Measurements from ENCODE around the gene XPC. TPM values are rescaled to one million over a fixed set of nuclear protein-coding genes. Genes with fewer than 3 reads are reported as not detected.

XPC gene
- total and polyA plus RNA-seq, 4 donors: 12.7 to 26.7 (median 14.2) TPM

DNA sequence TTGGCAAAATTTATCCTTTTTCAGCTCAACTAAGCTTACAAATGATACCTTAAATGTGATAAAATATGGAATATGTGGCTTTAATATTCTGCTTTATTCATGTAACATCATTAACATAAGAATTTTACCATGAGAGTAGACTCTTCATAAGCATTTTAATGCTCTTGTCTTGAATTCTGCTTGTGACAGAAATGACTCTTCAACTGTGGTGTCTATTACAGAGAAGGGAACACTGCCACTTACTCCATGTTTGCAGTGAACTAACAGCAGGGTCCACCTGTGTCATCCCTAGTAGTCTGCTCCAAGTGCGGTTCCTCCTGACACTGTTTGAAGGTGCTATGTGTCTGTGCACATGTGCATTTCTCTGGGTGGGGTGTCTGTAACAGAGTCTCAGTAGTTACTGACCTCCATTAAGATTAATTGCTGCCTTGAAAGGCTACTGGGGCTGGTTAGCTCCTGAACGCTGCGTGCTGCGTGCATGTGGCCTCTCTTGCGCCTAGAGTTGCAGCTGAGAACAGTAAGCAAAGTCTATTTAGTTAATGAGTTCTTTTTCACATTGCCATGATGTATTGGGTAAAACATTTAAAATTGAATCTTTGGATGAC is 8.6 kb upstream of the XPC start:
- Histone ChIP-seq H3K4me3 (ENCODE audit: low read depth in 1 of 3, low read length in 3 of 3) (no peak overlapping the region), H3K4me1 (ENCODE audit: control insufficient read depth in 4 of 4, insufficient read depth in 4 of 4, low read length in 3 of 4) (peaks cover 0 to 12% (median 7%) of the 10 kb centered on the region in 4 donors), H3K27me3 (ENCODE audit: control insufficient read depth in 4 of 4, insufficient read depth in 4 of 4, low read length in 3 of 4) (no peaks in the 10 kb centered on the region), H3K9ac (ENCODE audit: low read depth in 1 of 2, low read length in 2 of 2) (no peak overlapping the region), H3K9me3 (ENCODE audit: control insufficient read depth in 4 of 4, low read length in 3 of 4) (no peaks in the 10 kb centered on the region), H3K27ac (ENCODE audit: low read depth in 1 of 2, low read length in 2 of 2) (no peak overlapping the region), H3K36me3 (ENCODE audit: control insufficient read depth in 4 of 4, insufficient read depth in 3 of 4, low read depth in 1 of 4, low read length in 3 of 4) (peaks cover 3 to 33% (median 21%) of the 10 kb centered on the region in 4 donors)
- 98% methylated on average over 5 of the region's 5 CpGs for WGBS
- TF ChIP-seq FOXA2 (IDR thresholded peaks at IDR 0.05) (no peak), RAD21 (IDR thresholded peaks at IDR 0.05) (no peak), REST (IDR thresholded peaks at IDR 0.05) (no peak), ATF3 (IDR thresholded peaks at IDR 0.05) (no peak), RXRA (IDR thresholded peaks at IDR 0.05) (no peak), SP1 (IDR thresholded peaks at IDR 0.05) (no peak)
- no peak for DNase-seq (ENCODE audit: low spot score)

GRCh38 chr3:14183015-14183577 is 4.7 kb upstream of the XPC start:
- TF ChIP-seq HNF4A (conservative IDR thresholded peaks at IDR 0.05) (peak in 1 of 2 donors; percentile 6), FOXA1 (IDR thresholded peaks at IDR 0.05) (no peak)
- TF ChIP-seq, protein P1, sequence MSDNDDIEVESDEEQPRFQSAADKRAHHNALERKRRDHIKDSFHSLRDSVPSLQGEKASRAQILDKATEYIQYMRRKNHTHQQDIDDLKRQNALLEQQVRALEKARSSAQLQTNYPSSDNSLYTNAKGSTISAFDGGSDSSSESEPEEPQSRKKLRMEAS (IDR thresholded peaks at IDR 0.05): no peak
- no peak overlapping the region for H3K9ac ChIP-seq (ENCODE audit: low read depth in 1 of 2, low read length in 2 of 2)
- peaks cover 0 to 21% (median 18%) of the 10 kb centered on the region in 4 donors for H3K4me1 ChIP-seq (ENCODE audit: control insufficient read depth in 4 of 4, insufficient read depth in 4 of 4, low read length in 3 of 4)
- H3K27me3 ChIP-seq (ENCODE audit: control insufficient read depth in 4 of 4, insufficient read depth in 4 of 4, low read length in 3 of 4): no peaks in the 10 kb centered on the region
- H3K27ac ChIP-seq (ENCODE audit: low read depth in 1 of 2, low read length in 2 of 2): no peak overlapping the region
- H3K9me3 ChIP-seq (ENCODE audit: control insufficient read depth in 4 of 4, low read length in 3 of 4): no peaks in the 10 kb centered on the region
- no peak for DNase-seq (ENCODE audit: low spot score)
- peaks cover 3 to 33% (median 26%) of the 10 kb centered on the region in 4 donors for H3K36me3 ChIP-seq (ENCODE audit: control insufficient read depth in 4 of 4, insufficient read depth in 3 of 4, low read depth in 1 of 4, low read length in 3 of 4)
- H3K4me3 ChIP-seq (ENCODE audit: low read depth in 1 of 3, low read length in 3 of 3): no peak overlapping the region
- WGBS: 47% methylated on average over 2 of the region's 2 CpGs

GRCh38 chr3:14181253-14181652 is 2.9 kb upstream of the XPC start:
- H3K36me3 ChIP-seq (ENCODE audit: control insufficient read depth in 4 of 4, insufficient read depth in 3 of 4, low read depth in 1 of 4, low read length in 3 of 4): peaks cover 3 to 26% (median 19%) of the 10 kb centered on the region in 4 donors
- WGBS: 98% methylated on average over 3 of the region's 3 CpGs

More at GRCh38 chr3:14181253-14181652, 2.9 kb upstream of the XPC start:
- no peak for TF ChIP-seq SP1 (IDR thresholded peaks at IDR 0.05)
- TF ChIP-seq, protein P2, sequence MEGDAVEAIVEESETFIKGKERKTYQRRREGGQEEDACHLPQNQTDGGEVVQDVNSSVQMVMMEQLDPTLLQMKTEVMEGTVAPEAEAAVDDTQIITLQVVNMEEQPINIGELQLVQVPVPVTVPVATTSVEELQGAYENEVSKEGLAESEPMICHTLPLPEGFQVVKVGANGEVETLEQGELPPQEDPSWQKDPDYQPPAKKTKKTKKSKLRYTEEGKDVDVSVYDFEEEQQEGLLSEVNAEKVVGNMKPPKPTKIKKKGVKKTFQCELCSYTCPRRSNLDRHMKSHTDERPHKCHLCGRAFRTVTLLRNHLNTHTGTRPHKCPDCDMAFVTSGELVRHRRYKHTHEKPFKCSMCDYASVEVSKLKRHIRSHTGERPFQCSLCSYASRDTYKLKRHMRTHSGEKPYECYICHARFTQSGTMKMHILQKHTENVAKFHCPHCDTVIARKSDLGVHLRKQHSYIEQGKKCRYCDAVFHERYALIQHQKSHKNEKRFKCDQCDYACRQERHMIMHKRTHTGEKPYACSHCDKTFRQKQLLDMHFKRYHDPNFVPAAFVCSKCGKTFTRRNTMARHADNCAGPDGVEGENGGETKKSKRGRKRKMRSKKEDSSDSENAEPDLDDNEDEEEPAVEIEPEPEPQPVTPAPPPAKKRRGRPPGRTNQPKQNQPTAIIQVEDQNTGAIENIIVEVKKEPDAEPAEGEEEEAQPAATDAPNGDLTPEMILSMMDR (IDR thresholded peaks at IDR 0.05; ENCODE audit: low read depth, low read length, missing input control): no peak
- no peak for TF ChIP-seq FOXA1 (IDR thresholded peaks at IDR 0.05)
- no peak for TF ChIP-seq ATF3 (IDR thresholded peaks at IDR 0.05)
- TF ChIP-seq EGR1 (IDR thresholded peaks at IDR 0.05; ENCODE audit: low read depth in 2 of 2): no peak
- no peak for TF ChIP-seq REST (IDR thresholded peaks at IDR 0.05)
- TF ChIP-seq TAF1 (conservative IDR thresholded peaks at IDR 0.05): no peak
- no peak for TF ChIP-seq YY1 (IDR thresholded peaks at IDR 0.05)
- TF ChIP-seq NR2F2 (IDR thresholded peaks at IDR 0.05): no peak
- no peak for TF ChIP-seq HNF4A (conservative IDR thresholded peaks at IDR 0.05)
- TF ChIP-seq FOXA2 (IDR thresholded peaks at IDR 0.05): no peak
- no peak for DNase-seq (ENCODE audit: low spot score)
- Histone ChIP-seq H3K9me3 (ENCODE audit: control insufficient read depth in 4 of 4, low read length in 3 of 4) (no peaks in the 10 kb centered on the region), H3K27me3 (ENCODE audit: control insufficient read depth in 4 of 4, insufficient read depth in 4 of 4, low read length in 3 of 4) (no peaks in the 10 kb centered on the region), H3K4me3 (ENCODE audit: low read depth in 1 of 3, low read length in 3 of 3) (no peak overlapping the region), H3K27ac (ENCODE audit: low read depth in 1 of 2, low read length in 2 of 2) (no peak overlapping the region), H3K9ac (ENCODE audit: low read depth in 1 of 2, low read length in 2 of 2) (no peak overlapping the region), H3K4me1 (ENCODE audit: control insufficient read depth in 4 of 4, insufficient read depth in 4 of 4, low read length in 3 of 4) (peaks cover 2 to 29% (median 29%) of the 10 kb centered on the region in 4 donors)
